Stomach (tissue), 4 donors: Measurements from ENCODE around the gene GKN1.

Experiments used
- EP300 ChIP-seq: sonication (generic); formaldehyde crosslinking; IDR thresholded peaks from one replicate; pipeline ENCODE4 v1.6.1; 2017; ENCODE audit warnings: antibody characterized with exemption
- POLR2A ChIP-seq, 4 donors: fragments of 450-650 bp; IDR thresholded peaks; one replicate each; pipeline ENCODE4 v1.6.1; 2016; ENCODE audit warnings: antibody characterized with exemption in 4 of 4, control low read depth in 2 of 4, mild to moderate bottlenecking in 1 of 4, moderate library complexity in 1 of 4
- POLR2AphosphoS5 ChIP-seq, 3 donors: sonication (generic); formaldehyde crosslinking; IDR thresholded peaks; one replicate each; pipeline ENCODE4 v1.6.1; 2016; ENCODE audit warnings: antibody characterized with exemption in 3 of 3
- TF ChIP-seq, protein P1 (sequence below), 7 experiments: fragments of 450-650 bp in 4 of 7; fragments of 200-600 bp in 3 of 7; sonication (generic) in 3 of 7; IDR thresholded peaks; one replicate each; pipeline ENCODE4 v1.5.1; 2016 to 2019; ENCODE audit warnings: antibody characterized with exemption in 7 of 7, control low read depth in 2 of 7, mild to moderate bottlenecking in 1 of 7

DNA sequence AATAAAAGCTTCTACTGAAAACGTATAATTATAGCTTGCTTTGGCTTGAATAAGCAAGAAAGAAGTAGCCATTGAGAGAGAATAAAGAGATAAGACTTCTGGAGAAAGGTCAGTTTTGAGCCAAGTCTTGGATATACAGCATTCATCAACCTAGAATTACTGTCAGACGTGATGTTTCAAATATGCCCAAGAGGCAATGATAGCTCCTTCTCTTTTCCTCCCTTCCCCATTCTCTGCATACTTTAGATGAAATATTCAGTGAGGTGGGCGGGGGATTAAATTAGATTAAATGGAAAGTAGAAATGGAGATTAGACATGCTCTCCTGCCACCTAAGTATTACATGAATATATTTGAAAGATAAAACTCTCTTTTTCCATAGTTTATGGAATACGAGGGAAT is 47.3 kb downstream of the GKN1 start:
- TF ChIP-seq, protein P1, sequence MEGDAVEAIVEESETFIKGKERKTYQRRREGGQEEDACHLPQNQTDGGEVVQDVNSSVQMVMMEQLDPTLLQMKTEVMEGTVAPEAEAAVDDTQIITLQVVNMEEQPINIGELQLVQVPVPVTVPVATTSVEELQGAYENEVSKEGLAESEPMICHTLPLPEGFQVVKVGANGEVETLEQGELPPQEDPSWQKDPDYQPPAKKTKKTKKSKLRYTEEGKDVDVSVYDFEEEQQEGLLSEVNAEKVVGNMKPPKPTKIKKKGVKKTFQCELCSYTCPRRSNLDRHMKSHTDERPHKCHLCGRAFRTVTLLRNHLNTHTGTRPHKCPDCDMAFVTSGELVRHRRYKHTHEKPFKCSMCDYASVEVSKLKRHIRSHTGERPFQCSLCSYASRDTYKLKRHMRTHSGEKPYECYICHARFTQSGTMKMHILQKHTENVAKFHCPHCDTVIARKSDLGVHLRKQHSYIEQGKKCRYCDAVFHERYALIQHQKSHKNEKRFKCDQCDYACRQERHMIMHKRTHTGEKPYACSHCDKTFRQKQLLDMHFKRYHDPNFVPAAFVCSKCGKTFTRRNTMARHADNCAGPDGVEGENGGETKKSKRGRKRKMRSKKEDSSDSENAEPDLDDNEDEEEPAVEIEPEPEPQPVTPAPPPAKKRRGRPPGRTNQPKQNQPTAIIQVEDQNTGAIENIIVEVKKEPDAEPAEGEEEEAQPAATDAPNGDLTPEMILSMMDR (IDR thresholded peaks at IDR 0.05) = no peak
- TF ChIP-seq EP300 (no peak), POLR2A (IDR thresholded peaks at IDR 0.05) (no peak), POLR2AphosphoS5 (IDR thresholded peaks at IDR 0.05) (no peak)
